ENCODE data around the gene CS. TPM values are rescaled to one million over a fixed set of nuclear protein-coding genes. Genes with fewer than 3 reads are reported as not detected.

Gene CS
- total RNA-seq, 4 donors from 2014 or later, result 102 to 174 (median 103) TPM

DNA sequence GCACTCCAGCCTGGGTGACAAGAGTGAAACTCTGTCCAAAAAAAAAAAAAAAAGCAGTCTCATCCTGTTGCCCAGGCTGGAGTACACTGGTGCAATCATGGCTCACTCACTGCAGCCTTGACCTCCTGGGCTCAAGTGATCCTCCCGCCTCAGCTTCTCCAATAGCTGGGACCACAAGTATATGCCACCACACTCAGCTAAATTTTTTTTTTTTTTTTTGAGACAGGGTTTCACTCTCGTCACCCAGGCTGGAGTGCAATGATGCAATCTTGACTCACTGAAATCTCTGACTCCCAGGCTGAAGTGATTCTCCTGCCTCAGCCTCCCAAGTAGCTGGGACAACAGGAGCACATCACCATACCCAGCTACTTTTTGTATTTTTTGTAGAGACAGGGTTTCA is 20.9 kb upstream of the CS start:
- TF ChIP-seq CTCF (IDR thresholded peaks at IDR 0.05) (no peak), POLR2A (IDR thresholded peaks at IDR 0.05) (no peak), POLR2AphosphoS5 (IDR thresholded peaks at IDR 0.05) (no peak), EP300 (IDR thresholded peaks at IDR 0.05) (no peak)
- 76 to 88% methylated on average over 1 to 2 of the region's 2 CpGs for WGBS, 2 donors (ENCODE audit: low coverage in 1 of 2)
- ATAC-seq, result no peak
- no peak overlapping the region for H3K27ac ChIP-seq
- H3K9me3 ChIP-seq, result no peaks in the 10 kb centered on the region
- peaks cover 0 to 9% (median 0%) of the 10 kb centered on the region in 3 donors for H3K4me1 ChIP-seq
- H3K4me3 ChIP-seq, result no peak overlapping the region
- no peaks in the 10 kb centered on the region for H3K27me3 ChIP-seq
- peaks cover 0 to 84% of the 10 kb centered on the region in 2 donors for H3K36me3 ChIP-seq

GRCh38 chr12:56317675-56318074 is 17.5 kb upstream of the CS start:
- H3K4me3 ChIP-seq, result no peak overlapping the region
- ATAC-seq, result no peak
- peaks cover 0 to 68% of the 10 kb centered on the region in 2 donors for H3K36me3 ChIP-seq
- no peaks in the 10 kb centered on the region for H3K9me3 ChIP-seq
- peaks cover 0 to 25% (median 9%) of the 10 kb centered on the region in 3 donors for H3K4me1 ChIP-seq
- no peak for TF ChIP-seq POLR2AphosphoS5 (IDR thresholded peaks at IDR 0.05)
- WGBS, 2 donors (ENCODE audit: low coverage in 1 of 2), result 79 to 89% methylated on average over 3 of the region's 3 CpGs
- H3K27ac ChIP-seq, result no peak overlapping the region
- no peaks in the 10 kb centered on the region for H3K27me3 ChIP-seq

DNA sequence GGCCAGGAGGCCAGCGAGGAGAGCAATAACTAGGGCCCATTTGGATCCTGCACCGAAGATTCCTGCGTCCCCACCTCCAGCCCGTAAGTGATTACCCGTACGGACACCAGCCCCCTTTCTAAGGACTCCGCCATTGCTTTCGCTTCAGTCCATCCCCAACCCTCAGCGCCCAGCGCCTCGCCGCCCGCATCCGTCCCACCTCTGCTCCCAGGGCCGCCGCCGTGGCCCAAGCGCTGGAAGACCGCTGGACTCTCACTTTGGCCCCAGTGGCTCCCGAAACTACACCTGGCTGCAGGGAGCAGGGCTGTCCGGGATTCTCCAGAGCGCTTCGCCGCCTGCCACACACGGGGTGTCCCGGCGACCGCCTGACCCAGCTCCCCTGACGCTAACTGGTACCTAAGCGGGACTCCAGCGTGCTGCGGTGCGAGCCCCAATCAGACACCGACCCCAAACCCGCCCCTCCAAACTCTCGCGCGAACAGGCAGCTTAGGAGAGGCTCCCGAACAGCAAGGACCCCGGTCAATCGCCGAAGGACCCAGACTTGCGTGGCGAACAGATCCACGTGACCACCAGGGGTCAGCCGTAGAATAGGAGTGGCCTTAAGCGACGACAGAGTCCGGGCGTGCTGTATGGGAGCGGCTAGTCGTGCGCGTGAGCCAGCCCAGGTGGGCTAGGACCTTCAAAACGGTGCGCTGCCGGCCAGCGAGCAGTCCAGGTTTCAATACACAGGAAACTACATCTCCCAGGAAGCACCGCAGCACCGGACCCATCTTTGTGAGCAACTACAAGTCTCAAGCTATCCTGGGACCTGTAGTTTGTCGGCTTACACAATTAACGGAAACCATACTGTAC is 15.7 kb upstream of the CS start, which contains the start of gene CNPY2:
Gene CNPY2, minus strand, starts transcription at position 367 of the 852 bp plus-strand sequence. CDS start 771 bp downstream, outside the sequence.
- peaks cover 0 to 68% of the 10 kb centered on the region in 2 donors for H3K36me3 ChIP-seq
- H3K9me3 ChIP-seq, result no peaks in the 10 kb centered on the region
- peak; percentile 98 for ATAC-seq

GRCh38 chr12:56315249-56315621 is 15.1 kb upstream of the CS start:
- no peak for TF ChIP-seq EP300 (IDR thresholded peaks at IDR 0.05)
- TF ChIP-seq CTCF (IDR thresholded peaks at IDR 0.05), result no peak
- TF ChIP-seq POLR2A (IDR thresholded peaks at IDR 0.05), result no peak
- no peak for TF ChIP-seq POLR2AphosphoS5 (IDR thresholded peaks at IDR 0.05)
- Histone ChIP-seq H3K9me3 (no peaks in the 10 kb centered on the region), H3K4me3 (peak overlapping the region; percentile 71 to 89), H3K27me3 (no peaks in the 10 kb centered on the region), H3K4me1 (peaks cover 0 to 25% (median 9%) of the 10 kb centered on the region in 3 donors), H3K27ac (peak overlapping the region; percentile 69 to 96 (median 93)), H3K36me3 (peaks cover 0 to 68% of the 10 kb centered on the region in 2 donors)
- WGBS, 2 donors (ENCODE audit: low coverage in 1 of 2), result no CpG with 5 or more reads among the region's 11 CpGs
- ATAC-seq, result no peak

More for the DNA sequence above, 15.7 kb upstream of the CS start, which contains the start of gene CNPY2:
- H3K27me3 ChIP-seq, result no peaks in the 10 kb centered on the region
- H3K4me1 ChIP-seq, result peaks cover 0 to 25% (median 9%) of the 10 kb centered on the region in 3 donors
- H3K27ac ChIP-seq, result peak within 1 kb of the TSS; percentile 69 to 96 (median 93)
- WGBS, 2 donors (ENCODE audit: low coverage in 1 of 2), result 0% methylated on average over 3 to 9 of the region's 62 CpGs
- peak within 1 kb of the TSS; percentile 71 to 89 for H3K4me3 ChIP-seq
- no peak for TF ChIP-seq EP300 (IDR thresholded peaks at IDR 0.05)
- peak; percentile 75 for TF ChIP-seq POLR2AphosphoS5 (IDR thresholded peaks at IDR 0.05)
- peak; percentile 75 to 76 for TF ChIP-seq POLR2A (IDR thresholded peaks at IDR 0.05)
- TF ChIP-seq CTCF (IDR thresholded peaks at IDR 0.05), result peak in 3 of 4 experiments; percentile 16 to 42 (median 29)

- WGBS, 2 donors (ENCODE audit: low coverage in 1 of 2), result 74 to 94% methylated on average over 6 to 12 of the region's 12 CpGs
- no peaks in the 10 kb centered on the region for H3K9me3 ChIP-seq
- H3K4me1 ChIP-seq, result peaks cover 0 to 16% (median 9%) of the 10 kb centered on the region in 3 donors
Measured at GRCh38 chr12:56311003-56311402, 10.9 kb upstream of the CS start.

More at GRCh38 chr12:56311003-56311402, 10.9 kb upstream of the CS start:
- H3K4me3 ChIP-seq, result no peak overlapping the region
- TF ChIP-seq CTCF (IDR thresholded peaks at IDR 0.05), result no peak
- TF ChIP-seq POLR2A (IDR thresholded peaks at IDR 0.05), result no peak
- TF ChIP-seq EP300 (IDR thresholded peaks at IDR 0.05), result no peak
- TF ChIP-seq POLR2AphosphoS5 (IDR thresholded peaks at IDR 0.05), result no peak
- H3K36me3 ChIP-seq, result peaks cover 0 to 83% of the 10 kb centered on the region in 2 donors
- no peak for ATAC-seq
- H3K27me3 ChIP-seq, result no peaks in the 10 kb centered on the region
- H3K27ac ChIP-seq, result no peak overlapping the region
